Heart left ventricle (tissue), 16 donors: ENCODE measurements around the gene PDCD6IP. TPM values are rescaled to one million over a fixed set of nuclear protein-coding genes. Genes with fewer than 3 reads are reported as not detected.

Experiments
- ATAC-seq, 4 donors: fragments of 200-7000 bp; cut with Tn5 transposase; one replicate each; pipeline ENCODE4 v1.9.1; 2020 to 2022; ENCODE audit warnings: moderate library complexity in 4 of 4, mild to moderate bottlenecking in 3 of 4, moderate number of reproducible peaks in 1 of 4
- DNase-seq, 5 donors: peaks; one replicate each; pipeline ENCODE4 v3.0.0-alpha.2; 2020
- H3K27ac ChIP-seq, 12 donors: fragments of 200-600 bp; sonication (generic) in 4 of 12; one replicate each; pipeline versions ENCODE4 v1.5.0 to v1.8.0; 2016 to 2022; ENCODE audit warnings: mild to moderate bottlenecking in 2 of 12
- H3K27me3 ChIP-seq, 9 donors: fragments of 200-600 bp; sonication (generic) in 2 of 9; one replicate each; pipeline versions ENCODE4 v1.5.1 to v1.8.0; 2016 to 2022; ENCODE audit warnings: mild to moderate bottlenecking in 3 of 9
- H3K36me3 ChIP-seq, 9 donors: fragments of 200-600 bp; sonication (generic) in 2 of 9; one replicate each; pipeline versions ENCODE4 v1.5.0 to v1.8.0; 2018 to 2022; ENCODE audit warnings: mild to moderate bottlenecking in 2 of 9
- H3K4me1 ChIP-seq, 12 donors: fragments of 200-600 bp; sonication (generic) in 4 of 12; one replicate each; pipeline versions ENCODE4 v1.5.0 to v1.8.0; 2016 to 2022; ENCODE audit warnings: mild to moderate bottlenecking in 3 of 12
- H3K4me3 ChIP-seq, 12 donors: fragments of 200-600 bp; sonication (generic) in 4 of 12; one replicate each; pipeline versions ENCODE4 v1.5.0 to v1.8.0; 2017 to 2022; ENCODE audit warnings: mild to moderate bottlenecking in 9 of 12, moderate library complexity in 4 of 12
- H3K9me3 ChIP-seq, 12 donors: fragments of 200-600 bp; sonication (generic) in 4 of 12; one replicate each; pipeline versions ENCODE4 v1.5.0 to v1.8.0; 2016 to 2022; ENCODE audit warnings: mild to moderate bottlenecking in 1 of 12
- POLR2A ChIP-seq, 2 donors: fragments of 450-650 bp; IDR thresholded peaks; one replicate each; pipeline ENCODE4 v1.6.1; 2017; ENCODE audit warnings: antibody characterized with exemption in 2 of 2, mild to moderate bottlenecking in 2 of 2, moderate library complexity in 2 of 2
- WGBS, 4 donors: extraction: QIAGEN DNeasy Blood & Tissue Kit in 2 of 4; methylation state at CpG; one replicate each; pipeline versions ENCODE4 v1.1.5 to v1.1.7; 2013 to 2018; 5-methylcytosine and 5-hydroxymethylcytosine counted together
- intact Hi-C, 10 donors: fragments of 100-400 bp; cut with DNase I; formaldehyde crosslinking; loops; one replicate each; pipeline versions ENCODE4 v1.11.1 to v1.14.2; 2022
- polyA plus RNA-seq, 2 donors: library from polyadenylated mRNA; stranded (reverse); fragments of 200-250 nt; gene quantifications; one replicate each; pipeline ENCODE4 v1.2.3, GENCODE V29; 2013
- total RNA-seq, 9 donors: library from RNA; depleted of rRNA in 2 of 9; stranded (reverse); fragments of >200 nt in 2 of 9; fragmentation: NEBNext Ultra II Directional in 3 of 9; extraction: Animal tissue kit (Norgen Biotek cat#: 25700) in 3 of 9; gene quantifications; one replicate each; pipeline versions ENCODE4 v1.1.0 to v1.2.4, GENCODE V29; 2016 to 2023
- TF ChIP-seq, protein P1 (sequence below), 12 donors: fragments of 200-600 bp; sonication (generic) in 4 of 12; IDR thresholded peaks; one replicate each; pipeline versions ENCODE4 v1.5.0 to v1.8.0; 2018 to 2022; ENCODE audit warnings: antibody characterized with exemption in 12 of 12, mild to moderate bottlenecking in 5 of 12
- donor health status: ischemic (EF 13 %, LVEDD 7.1; RV severe dilation, severe dysfunction).
- donor health status: healthy with polysubstance abuse.
- donor health status: DM: no; HTN: yes; CAD: no.
- donor health status: DM: no; HTN: no; CAD: no.
- donor health status: ischemic (EF 25% LVEDD 6.9; RV normal size, moderate dysfunction).
- donor health status: ischemic (EF 25% LVEDD 5.7; RV mildly dilated, moderate dysfunction).
- donor health status: healthy.
- donor health status: DM: yes; HTN: yes; CAD: no.
- donor health status: ischemic (EF 35%, LVEDD 5.7; RV mildly dilated, moderate dysfunction).
- donor health status: nonischemic (EF 11% LVEDD 7.7; RV severe dilation, severe dysfunction).
- donor health status: DM: yes; HTN: yes; CAD: no.
- donor health status: PGD.
- donor health status: ischemic (EF 29% LVEDD 5.4; RV normal size, mild dysfunction).
- donor health status: nonischemic (EF 23%, LVEDD 6.1; RV moderate dilation, normal function).

The PDCD6IP gene
- total and polyA plus RNA-seq, 11 donors: 25.8 to 205 (median 143) TPM

DNA sequence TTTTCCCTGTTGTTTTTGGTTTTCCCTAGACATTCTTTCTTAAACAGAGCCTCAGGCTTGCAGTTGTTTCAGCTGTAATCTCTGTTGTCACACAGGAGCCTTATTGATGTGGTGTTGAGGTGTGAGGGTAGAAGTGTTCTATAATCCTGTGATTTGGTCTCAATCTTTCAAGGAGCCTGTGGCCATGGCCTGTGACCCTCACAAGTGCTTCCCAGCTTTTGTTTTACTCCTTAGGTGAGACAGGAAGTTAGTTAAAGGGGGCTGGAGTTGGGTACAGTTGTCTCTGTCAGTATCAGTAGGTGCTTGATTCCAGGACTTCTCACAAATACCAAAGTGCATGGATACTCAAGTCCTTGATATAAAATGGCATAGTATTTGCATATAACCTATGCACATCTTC, 77.2 kb downstream of the PDCD6IP start:
- Histone ChIP-seq H3K36me3 (peaks cover 0 to under 1% (median 0%) of the 10 kb centered on the region in 9 donors), H3K4me3 (no peak overlapping the region), H3K27me3 (no peaks in the 10 kb centered on the region), H3K9me3 (no peaks in the 10 kb centered on the region), H3K27ac (no peak overlapping the region), H3K4me1 (peaks cover 0 to 5% (median 0%) of the 10 kb centered on the region in 12 donors)
- TF ChIP-seq POLR2A (IDR thresholded peaks at IDR 0.05): no peak
- TF ChIP-seq, protein P1, sequence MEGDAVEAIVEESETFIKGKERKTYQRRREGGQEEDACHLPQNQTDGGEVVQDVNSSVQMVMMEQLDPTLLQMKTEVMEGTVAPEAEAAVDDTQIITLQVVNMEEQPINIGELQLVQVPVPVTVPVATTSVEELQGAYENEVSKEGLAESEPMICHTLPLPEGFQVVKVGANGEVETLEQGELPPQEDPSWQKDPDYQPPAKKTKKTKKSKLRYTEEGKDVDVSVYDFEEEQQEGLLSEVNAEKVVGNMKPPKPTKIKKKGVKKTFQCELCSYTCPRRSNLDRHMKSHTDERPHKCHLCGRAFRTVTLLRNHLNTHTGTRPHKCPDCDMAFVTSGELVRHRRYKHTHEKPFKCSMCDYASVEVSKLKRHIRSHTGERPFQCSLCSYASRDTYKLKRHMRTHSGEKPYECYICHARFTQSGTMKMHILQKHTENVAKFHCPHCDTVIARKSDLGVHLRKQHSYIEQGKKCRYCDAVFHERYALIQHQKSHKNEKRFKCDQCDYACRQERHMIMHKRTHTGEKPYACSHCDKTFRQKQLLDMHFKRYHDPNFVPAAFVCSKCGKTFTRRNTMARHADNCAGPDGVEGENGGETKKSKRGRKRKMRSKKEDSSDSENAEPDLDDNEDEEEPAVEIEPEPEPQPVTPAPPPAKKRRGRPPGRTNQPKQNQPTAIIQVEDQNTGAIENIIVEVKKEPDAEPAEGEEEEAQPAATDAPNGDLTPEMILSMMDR (IDR thresholded peaks at IDR 0.05): no peak
- intact Hi-C loops: no loop called here
- ATAC-seq (no peak), DNase-seq (no peak)

DNA sequence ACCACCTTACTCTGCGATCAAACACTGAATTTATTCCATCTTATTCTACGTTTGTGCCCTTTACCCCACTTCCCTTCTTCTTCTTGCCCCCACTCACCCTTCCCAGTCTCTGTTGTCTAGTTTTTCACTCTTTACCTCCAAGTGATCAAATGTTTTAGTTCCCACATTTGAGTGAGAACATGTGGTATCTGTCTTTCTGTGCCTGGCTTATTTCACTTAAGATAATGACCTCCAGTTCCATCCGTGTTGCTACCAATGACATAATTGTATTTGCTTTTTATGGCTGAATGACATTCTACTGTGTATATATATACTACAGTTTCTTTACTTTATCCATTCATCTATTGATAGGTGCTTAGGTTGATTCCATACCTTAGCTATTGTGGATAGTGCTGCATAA, 78.8 kb downstream of the PDCD6IP start:
- Histone ChIP-seq H3K27ac (no peak overlapping the region), H3K36me3 (no peaks in the 10 kb centered on the region), H3K27me3 (no peaks in the 10 kb centered on the region), H3K4me3 (no peak overlapping the region), H3K4me1 (peaks cover 0 to 5% (median 0%) of the 10 kb centered on the region in 12 donors), H3K9me3 (no peaks in the 10 kb centered on the region)
- DNase-seq (no peak), ATAC-seq (no peak)
- TF ChIP-seq, protein P1 (IDR thresholded peaks at IDR 0.05): no peak
- TF ChIP-seq POLR2A (IDR thresholded peaks at IDR 0.05): no peak
- intact Hi-C loops: no loop called here
- 57 to 65% (median 63%) methylated on average over 3 of the region's 3 CpGs for WGBS, 4 donors

DNA sequence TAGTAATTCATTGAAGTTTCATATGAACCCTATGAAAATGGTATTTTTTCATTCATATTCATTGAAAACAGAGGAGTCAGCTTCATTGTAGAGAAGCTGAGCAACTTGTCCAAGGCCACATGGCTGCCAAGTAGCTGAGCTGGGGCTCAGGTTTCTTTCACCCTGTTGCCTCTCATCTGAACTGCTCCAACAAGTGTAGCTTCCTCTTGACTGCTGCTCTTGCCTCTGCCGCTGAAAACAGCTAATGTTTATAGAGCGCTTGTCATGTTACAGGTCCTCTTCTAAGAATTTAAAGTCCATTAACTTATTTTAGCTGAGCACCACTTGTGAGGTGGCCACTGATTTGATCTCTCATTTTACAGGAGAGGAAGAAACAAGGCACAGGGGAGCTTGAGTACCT, 81.1 kb downstream of the PDCD6IP start:
- H3K9me3 ChIP-seq: no peaks in the 10 kb centered on the region
- no peak overlapping the region for H3K4me3 ChIP-seq
- H3K27ac ChIP-seq: no peak overlapping the region
- no peaks in the 10 kb centered on the region for H3K36me3 ChIP-seq
- peaks cover 0 to 13% (median 6%) of the 10 kb centered on the region in 12 donors for H3K4me1 ChIP-seq
- no peak for DNase-seq
- WGBS, 4 donors: 76 to 92% (median 86%) methylated on average over 2 of the region's 2 CpGs
- TF ChIP-seq POLR2A (IDR thresholded peaks at IDR 0.05): no peak
- TF ChIP-seq, protein P1 (IDR thresholded peaks at IDR 0.05): no peak
- no peak for ATAC-seq
- intact Hi-C loops: no loop called here
- H3K27me3 ChIP-seq: no peaks in the 10 kb centered on the region

DNA sequence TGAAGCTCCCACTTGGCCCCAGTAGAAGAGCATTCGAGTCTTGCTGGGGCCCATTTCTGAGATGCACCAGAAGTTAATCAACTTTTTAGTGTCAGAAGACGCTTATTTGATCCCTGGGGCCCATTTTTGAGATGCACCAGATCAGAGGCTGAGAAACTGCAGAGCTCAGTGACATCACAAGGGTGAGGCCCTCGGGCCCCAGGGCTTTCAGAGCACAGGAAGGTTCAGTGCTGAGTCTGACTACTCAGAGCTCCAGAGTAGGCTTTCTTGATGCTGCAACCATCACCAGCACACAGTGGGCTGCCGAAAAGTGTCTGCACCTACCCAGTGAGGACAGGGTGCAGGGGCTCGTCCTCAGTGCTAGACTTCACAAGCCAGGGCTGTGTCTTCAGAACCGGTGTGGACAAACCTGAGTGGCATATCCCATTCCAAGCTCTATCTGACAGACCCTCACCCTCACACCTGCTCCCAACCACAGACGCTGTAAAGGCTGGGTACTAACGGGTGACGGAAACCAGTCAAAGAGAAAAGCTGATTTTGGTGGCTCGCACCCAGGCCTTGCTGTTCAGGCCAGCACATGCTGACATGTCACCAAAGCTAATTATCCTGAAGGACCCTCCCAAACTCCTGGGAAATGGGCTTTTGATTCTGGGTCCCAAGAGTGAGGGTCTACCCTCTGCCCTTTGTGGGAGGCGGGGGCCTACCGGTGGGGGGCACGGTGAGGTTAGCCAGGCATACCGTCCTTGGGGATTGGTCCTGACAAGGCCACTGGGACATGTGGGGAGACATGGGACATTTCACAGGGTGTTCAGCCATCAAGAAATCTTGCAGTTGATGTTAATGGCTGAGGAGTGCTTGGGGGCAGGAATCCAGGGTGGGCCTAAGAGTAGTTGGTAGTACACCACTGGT, 83.0 kb downstream of the PDCD6IP start:
- TF ChIP-seq, protein P1 (IDR thresholded peaks at IDR 0.05): no peak
- TF ChIP-seq POLR2A (IDR thresholded peaks at IDR 0.05): no peak
- H3K4me3 ChIP-seq: no peak overlapping the region
- intact Hi-C loops: loop anchor here in 9 of 10 donors (2.0 to 10.0 kb wide), 5 partner anchors 383 to 806 kb away; no protein-coding TSS in a partner anchor
- ATAC-seq (no peak), DNase-seq (no peak)
- no peak overlapping the region for H3K27ac ChIP-seq
- H3K36me3 ChIP-seq: no peaks in the 10 kb centered on the region
- peaks cover 0 to 13% (median 6%) of the 10 kb centered on the region in 12 donors for H3K4me1 ChIP-seq
- H3K27me3 ChIP-seq: no peaks in the 10 kb centered on the region
- 89 to 91% (median 91%) methylated on average over 14 of the region's 14 CpGs for WGBS, 4 donors
- H3K9me3 ChIP-seq: no peaks in the 10 kb centered on the region
